ENCODE results near the gene ZNF326. TPM values are rescaled to one million over a fixed set of nuclear protein-coding genes. Genes with fewer than 3 reads are reported as not detected.

ZNF326 gene
- total RNA-seq (2022; extraction: Qiagen RNA extraction) = 14.7 to 22.4 TPM (median 16.0 TPM) in 5 replicates

GRCh38 chr1:89994805-89995597 lies at the start of gene ZNF326:
TSS of gene ZNF326 (plus strand) at chr1:89995110. CDS start at chr1:89995258, 148 bp downstream.

Other genes starting within 250 kb of the ZNF326 start
- gene LRRC8D, start 174.1 kb upstream of the ZNF326 start, total RNA-seq (2022; extraction: Qiagen RNA extraction) = 27.0 to 40.3 TPM (median 35.1 TPM) in 5 replicates